ACC112 (cell line): ENCODE data around the gene COL11A1.

ENCODE experiments used
- H2AFZ ChIP-seq: fragments of 200-600 bp; sonication (generic); one replicate; pipeline ENCODE4 v1.6.0; 2017; ENCODE audit warnings: antibody characterized with exemption, low read length; ENCODE audit not compliant: unreplicated experiment
- H3K27ac ChIP-seq: fragments of 200-600 bp; sonication (generic); 2 replicates; pipeline ENCODE4 v1.5.1; 2014; ENCODE audit warnings: low read depth, mild to moderate bottlenecking, antibody characterized with exemption, low read length, moderate library complexity
- H3K27me3 ChIP-seq: fragments of 200-600 bp; sonication (generic); 2 replicates; pipeline ENCODE4 v1.6.1; 2014; ENCODE audit warnings: mild to moderate bottlenecking, antibody characterized with exemption, low read length, moderate library complexity, mixed read lengths; ENCODE audit not compliant: insufficient read depth
- H3K36me3 ChIP-seq: fragments of 200-600 bp; sonication (generic); 2 replicates; pipeline ENCODE4 v1.6.1; 2016; ENCODE audit warnings: mild to moderate bottlenecking, antibody characterized with exemption, low read length, moderate library complexity, mixed read lengths; ENCODE audit not compliant: insufficient read depth
- H3K4me1 ChIP-seq: fragments of 200-600 bp; sonication (generic); one replicate; pipeline ENCODE4 v1.6.1; 2016; ENCODE audit warnings: low read length, mixed read lengths; ENCODE audit not compliant: insufficient read depth, unreplicated experiment, control insufficient read depth
- H3K4me3 ChIP-seq: fragments of 200-600 bp; sonication (generic); 2 replicates; pipeline ENCODE4 v1.5.1; 2014; ENCODE audit warnings: mild to moderate bottlenecking, low read depth, low read length
- H3K79me2 ChIP-seq: fragments of 200-600 bp; sonication (generic); one replicate; pipeline ENCODE4 v1.6.0; 2016; ENCODE audit warnings: low read length; ENCODE audit not compliant: control insufficient read depth, unreplicated experiment, insufficient read depth

Gene COL11A1

DNA sequence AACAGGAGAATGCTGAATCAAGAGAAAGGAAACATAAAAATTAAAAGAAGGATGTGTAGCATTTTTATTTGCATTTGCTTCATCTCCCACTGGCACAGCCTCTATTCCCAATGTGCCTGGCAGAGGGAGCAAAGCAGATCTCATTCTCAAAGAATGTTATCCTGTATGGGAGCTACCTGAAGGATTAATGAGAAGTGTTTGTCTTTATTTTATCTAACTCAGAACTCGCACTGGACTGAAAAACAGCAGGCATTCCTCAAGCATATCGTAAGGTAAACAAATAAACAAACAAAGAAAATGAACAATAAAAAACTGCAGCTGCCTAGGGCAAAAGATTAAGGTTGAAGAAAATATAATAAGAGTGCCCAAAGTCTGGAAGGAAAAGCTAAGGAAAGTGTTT is 12.7 kb upstream of the COL11A1 start:
- H3K4me1 ChIP-seq, result no peaks in the 10 kb centered on the region
- no peak overlapping the region for H3K27ac ChIP-seq
- H3K4me3 ChIP-seq, result no peak overlapping the region
- H2AFZ ChIP-seq, result no peak overlapping the region
- H3K36me3 ChIP-seq, result no peaks in the 10 kb centered on the region
- H3K79me2 ChIP-seq, result no peaks in the 10 kb centered on the region
- no peaks in the 10 kb centered on the region for H3K27me3 ChIP-seq

DNA sequence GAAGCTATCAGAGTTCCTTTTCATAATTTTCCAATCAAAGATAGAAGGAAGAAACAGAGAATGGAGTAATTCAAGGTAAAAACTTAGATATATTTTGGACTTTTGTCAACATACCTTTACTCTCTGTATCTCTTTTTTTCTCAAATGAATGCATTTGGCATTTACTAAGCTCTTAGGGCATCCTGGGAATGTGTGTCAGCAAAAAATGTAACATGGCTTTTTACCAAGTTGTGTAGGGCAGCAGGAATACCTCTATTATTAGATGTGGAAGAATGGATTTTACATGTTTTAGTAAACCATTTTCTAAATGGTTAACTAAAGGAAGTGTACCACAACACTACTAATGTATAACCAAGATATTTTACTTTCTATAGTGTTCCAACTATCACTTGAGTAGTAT is 4.2 kb upstream of the COL11A1 start:
- Histone ChIP-seq H3K79me2 (no peaks in the 10 kb centered on the region), H2AFZ (peak overlapping the region; percentile 61), H3K27me3 (no peaks in the 10 kb centered on the region), H3K4me1 (peaks cover 28% of the 10 kb centered on the region), H3K27ac (peak overlapping the region; percentile 25; the same call in 1 of the 2 replicates), H3K36me3 (no peaks in the 10 kb centered on the region), H3K4me3 (no peak overlapping the region)

DNA sequence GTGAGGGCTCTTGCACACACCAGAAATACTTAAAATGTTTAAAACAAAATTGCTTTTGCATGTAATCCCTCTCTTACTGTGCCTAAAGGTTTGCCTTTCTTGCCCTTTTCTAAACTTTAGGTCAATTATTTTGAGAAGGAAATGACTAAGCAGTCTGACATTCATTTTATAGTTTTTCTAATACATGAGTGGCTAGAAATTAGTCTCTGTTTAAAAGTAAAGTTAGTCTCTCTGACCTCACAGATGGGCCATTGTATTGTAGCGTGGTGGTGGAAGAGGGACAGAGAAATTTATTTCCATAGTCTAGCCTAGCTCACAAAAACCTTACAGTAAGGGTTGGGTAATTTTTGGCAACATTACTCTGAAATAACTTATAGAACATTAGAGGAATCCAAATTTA is 3.6 kb upstream of the COL11A1 start:
- Histone ChIP-seq H3K4me3 (no peak overlapping the region; the same call in 1 of the 2 replicates), H3K79me2 (no peaks in the 10 kb centered on the region), H3K27me3 (no peaks in the 10 kb centered on the region), H3K4me1 (peaks cover 29% of the 10 kb centered on the region), H2AFZ (peak overlapping the region; percentile 61), H3K27ac (peak overlapping the region; percentile 25; the same call in 1 of the 2 replicates), H3K36me3 (no peaks in the 10 kb centered on the region)

DNA sequence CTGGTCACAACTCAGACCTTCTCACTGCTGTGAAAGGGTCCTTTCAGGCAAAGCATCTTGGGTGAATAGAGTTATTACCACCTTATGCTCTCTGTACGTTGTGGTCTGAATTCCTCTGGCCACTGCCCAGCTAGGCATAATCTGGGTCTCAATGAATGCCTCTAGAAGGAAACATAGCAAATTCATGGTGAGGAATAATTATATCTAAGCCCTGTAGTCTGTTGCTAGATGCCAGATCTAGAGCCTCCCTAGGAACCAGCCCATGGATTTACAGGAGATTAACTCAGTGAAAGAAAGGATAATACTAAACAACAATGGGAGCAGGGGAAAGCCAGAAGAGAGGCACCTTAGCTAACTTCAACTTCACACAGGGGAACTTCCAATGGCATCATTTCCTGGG is 2.4 kb upstream of the COL11A1 start:
- H3K27me3 ChIP-seq, result no peaks in the 10 kb centered on the region
- no peak overlapping the region for H2AFZ ChIP-seq
- H3K79me2 ChIP-seq, result no peaks in the 10 kb centered on the region
- H3K36me3 ChIP-seq, result no peaks in the 10 kb centered on the region
- peaks cover 29% of the 10 kb centered on the region for H3K4me1 ChIP-seq
- no peak overlapping the region for H3K27ac ChIP-seq
- H3K4me3 ChIP-seq, result no peak overlapping the region

DNA sequence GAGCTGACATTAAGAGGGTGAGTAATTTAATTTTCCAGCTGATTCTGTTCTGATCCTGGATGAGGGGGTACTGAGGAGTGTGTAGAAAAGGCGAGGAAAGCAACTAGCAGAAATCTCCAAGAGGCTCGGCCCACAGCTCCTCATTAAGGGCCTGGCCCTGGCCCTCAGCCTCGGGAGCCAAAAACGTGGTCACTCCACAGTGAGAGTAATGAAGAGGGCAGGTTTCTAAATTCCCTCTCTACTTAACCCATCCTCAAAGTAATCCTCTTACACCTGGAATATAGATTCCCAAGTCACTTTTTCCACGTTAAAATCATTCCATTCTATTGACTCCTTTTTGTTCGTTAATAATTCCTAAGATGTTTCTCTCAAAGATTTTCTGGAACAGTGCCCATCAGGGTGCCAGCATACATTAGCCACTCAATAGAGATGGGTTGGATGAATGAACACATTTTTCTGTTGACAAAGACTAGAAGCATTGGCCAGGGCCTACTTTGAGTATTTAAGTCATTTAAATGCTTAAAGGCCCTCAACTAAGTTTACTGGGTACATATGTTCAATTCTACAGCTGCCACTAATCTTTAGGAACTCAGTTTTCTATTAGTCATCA is 1.1 kb upstream of the COL11A1 start:
- H3K27me3 ChIP-seq, result no peaks in the 10 kb centered on the region
- no peak overlapping the region for H3K4me3 ChIP-seq
- peaks cover 29% of the 10 kb centered on the region for H3K4me1 ChIP-seq
- no peak overlapping the region for H3K27ac ChIP-seq
- H2AFZ ChIP-seq, result peak overlapping the region; percentile 2
- H3K36me3 ChIP-seq, result no peaks in the 10 kb centered on the region
- no peaks in the 10 kb centered on the region for H3K79me2 ChIP-seq

DNA sequence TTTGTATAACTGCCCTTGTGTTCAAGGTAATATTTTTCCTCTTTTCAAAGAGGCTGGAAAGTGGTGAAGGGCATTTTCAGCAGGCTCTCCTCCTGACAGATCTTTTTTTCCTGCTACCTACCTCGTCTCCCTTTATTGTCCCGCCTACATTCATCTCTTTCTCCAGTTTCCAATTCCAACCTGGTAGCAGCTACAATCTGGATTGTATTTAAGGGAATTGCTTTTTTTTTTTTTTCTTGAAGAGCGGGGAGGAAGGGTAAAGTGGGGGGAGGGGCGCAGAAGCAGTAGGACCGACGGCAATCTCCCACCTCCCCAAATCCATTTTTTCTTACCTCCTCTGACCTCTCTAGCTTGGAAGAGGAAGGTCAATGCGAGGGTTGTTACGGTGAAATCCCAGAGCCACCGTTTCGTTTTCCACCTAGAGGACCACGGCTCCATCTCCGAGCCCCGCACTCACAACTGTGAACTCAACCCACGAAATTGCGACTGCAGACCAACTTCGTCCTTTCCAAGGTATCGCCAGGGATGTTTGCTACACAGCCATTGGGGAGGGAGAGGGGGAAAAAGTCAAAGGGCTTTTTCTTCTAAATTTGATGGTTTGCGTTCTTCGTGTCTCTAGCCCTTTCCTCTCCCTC is 464 bp downstream of the COL11A1 start:
- Histone ChIP-seq H3K27me3 (no peaks in the 10 kb centered on the region), H3K79me2 (no peaks in the 10 kb centered on the region), H3K27ac (no peak overlapping the region), H2AFZ (peak overlapping the region; percentile 69), H3K36me3 (no peaks in the 10 kb centered on the region), H3K4me3 (peak overlapping the region; percentile 75), H3K4me1 (peaks cover 29% of the 10 kb centered on the region)

DNA sequence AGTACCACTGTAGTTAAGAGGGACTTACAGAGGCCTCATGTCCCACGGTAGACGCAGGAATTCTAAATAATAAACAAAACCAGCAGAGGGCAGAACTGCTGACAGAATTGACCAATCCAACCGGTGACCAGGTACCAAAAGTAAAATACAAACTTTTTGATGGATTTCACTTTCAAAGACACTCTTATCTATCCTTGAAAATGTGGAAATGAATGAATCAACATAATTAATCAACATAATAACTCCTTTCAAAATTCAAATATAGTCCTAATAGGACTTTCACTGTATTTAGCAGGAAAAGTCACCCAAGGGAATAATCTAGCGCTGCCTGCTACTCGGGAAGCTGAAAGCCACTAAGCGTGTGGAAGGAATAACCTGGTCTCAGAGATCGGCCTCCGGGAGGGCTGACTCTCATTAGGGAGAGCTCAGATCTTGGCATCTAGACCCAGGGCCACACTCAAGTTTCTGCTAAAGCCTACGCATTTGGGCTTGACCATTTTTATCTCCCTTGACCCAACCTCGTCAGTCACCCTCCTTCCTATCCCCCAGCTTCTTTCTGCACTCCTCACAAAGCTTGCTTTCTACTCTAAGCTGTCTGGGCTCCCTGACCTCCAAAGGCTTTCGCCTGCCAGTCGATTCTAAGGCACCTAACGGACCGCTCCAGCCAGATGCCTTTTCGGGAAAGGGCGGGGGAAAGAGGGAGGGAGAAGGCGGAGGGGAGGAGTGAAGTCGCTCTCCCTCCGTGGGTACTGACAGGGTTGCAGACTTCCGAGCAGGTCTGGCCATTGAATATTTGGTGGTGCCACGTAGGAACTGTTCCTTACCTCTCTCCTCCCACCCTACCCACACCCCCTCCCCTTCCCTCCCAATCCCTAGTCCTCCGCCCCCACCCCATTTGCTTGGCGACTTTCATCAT is 1.6 kb downstream of the COL11A1 start:
- H3K27ac ChIP-seq, result no peak overlapping the region
- H3K4me3 ChIP-seq, result peak overlapping the region; percentile 75
- no peaks in the 10 kb centered on the region for H3K27me3 ChIP-seq
- no peaks in the 10 kb centered on the region for H3K79me2 ChIP-seq
- no peaks in the 10 kb centered on the region for H3K36me3 ChIP-seq
- peak overlapping the region; percentile 46 for H2AFZ ChIP-seq
- H3K4me1 ChIP-seq, result peaks cover 18% of the 10 kb centered on the region

DNA sequence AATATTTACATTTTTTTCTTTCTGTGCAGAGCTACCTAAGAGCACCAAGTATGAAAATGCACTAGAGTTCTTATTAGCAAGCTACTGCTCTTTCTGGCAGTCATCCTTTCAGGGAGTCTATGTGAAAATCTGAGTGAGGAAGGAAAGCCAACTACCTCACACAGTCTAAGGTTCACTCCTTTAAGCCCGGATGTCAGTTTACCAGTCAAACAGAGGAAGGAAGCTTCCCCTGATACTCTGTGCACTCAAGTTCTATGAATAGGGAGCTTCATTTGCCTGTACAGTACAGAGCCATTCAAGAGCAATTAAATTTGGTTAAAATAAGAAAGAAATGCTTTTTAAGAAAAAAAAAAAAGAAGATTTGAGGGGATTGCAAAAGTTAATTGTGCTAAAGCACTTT is 6.9 kb downstream of the COL11A1 start:
- Histone ChIP-seq H2AFZ (no peak overlapping the region), H3K27me3 (no peaks in the 10 kb centered on the region)

DNA sequence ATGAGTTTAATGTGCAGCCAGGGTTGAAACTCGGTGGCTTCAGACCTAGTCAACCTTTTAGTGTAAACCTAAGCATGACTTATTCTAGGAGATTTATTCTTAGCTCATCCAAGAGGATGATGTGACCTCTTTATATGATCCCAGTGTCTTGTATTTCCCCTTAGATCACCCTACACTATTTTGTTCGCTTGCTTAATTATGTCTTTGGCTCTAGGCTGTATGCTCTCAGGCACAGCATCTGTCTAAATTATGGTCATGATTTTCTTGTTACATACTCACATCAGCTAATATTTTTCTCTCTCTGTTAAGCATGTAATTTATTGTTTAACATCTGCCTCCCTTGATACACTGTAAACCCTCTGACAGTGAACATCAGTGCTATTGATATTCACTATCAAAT is 19.1 kb downstream of the COL11A1 start:
- Histone ChIP-seq H3K79me2 (no peaks in the 10 kb centered on the region), H2AFZ (no peak overlapping the region), H3K27me3 (no peaks in the 10 kb centered on the region), H3K4me1 (no peaks in the 10 kb centered on the region), H3K36me3 (no peaks in the 10 kb centered on the region), H3K4me3 (no peak overlapping the region), H3K27ac (no peak overlapping the region)

More for the DNA sequence above, 6.9 kb downstream of the COL11A1 start:
- Histone ChIP-seq H3K79me2 (no peaks in the 10 kb centered on the region), H3K4me1 (no peaks in the 10 kb centered on the region), H3K36me3 (no peaks in the 10 kb centered on the region), H3K27ac (no peak overlapping the region), H3K4me3 (no peak overlapping the region)

DNA sequence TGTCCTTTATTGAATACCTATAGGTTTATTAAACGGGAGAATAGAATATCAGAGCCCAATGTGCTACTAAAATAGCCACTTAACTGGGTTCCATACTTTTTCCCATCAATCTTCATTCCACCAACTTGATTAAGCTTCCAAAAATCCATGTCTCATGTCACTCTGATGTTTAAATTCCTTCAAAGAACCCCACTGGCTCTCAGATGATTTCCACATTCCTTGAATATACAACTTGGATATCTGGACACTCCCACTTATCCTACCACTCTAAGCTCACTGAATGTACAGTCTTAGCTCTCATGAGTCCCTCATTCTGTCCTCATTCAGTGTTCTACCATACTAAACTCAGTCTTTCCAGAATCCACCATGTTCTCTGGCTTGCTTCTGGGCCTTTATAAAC is 21.1 kb downstream of the COL11A1 start:
- no peaks in the 10 kb centered on the region for H3K27me3 ChIP-seq
- no peak overlapping the region for H2AFZ ChIP-seq
- no peaks in the 10 kb centered on the region for H3K79me2 ChIP-seq
- no peaks in the 10 kb centered on the region for H3K4me1 ChIP-seq
- no peak overlapping the region for H3K27ac ChIP-seq
- no peak overlapping the region for H3K4me3 ChIP-seq
- H3K36me3 ChIP-seq, result no peaks in the 10 kb centered on the region
